G401 (cell line): Measurements from ENCODE around the gene APCDD1L. TPM values are rescaled to one million over a fixed set of nuclear protein-coding genes. Genes with fewer than 3 reads are reported as not detected.

Experiments used
- DNase-seq: peaks from one replicate; pipeline ENCODE4 v3.0.0-alpha.2; 2015; ENCODE audit warnings: low spot score
- in situ Hi-C: cut with HindIII; loops from 2 replicates; pipeline ENCODE4 v1.10.0; 2016; ENCODE audit warnings: low sequenced_read_pairs, mixed read lengths
- total RNA-seq: library from RNA; depleted of rRNA; stranded (reverse); fragments of >200 nt; shearing (Covaris generic); gene quantifications from 2 replicates; pipeline ENCODE4 v1.2.3, GENCODE V29; 2014

APCDD1L gene
- total RNA-seq, 1 experiment from 2014 or later: not detected

DNA sequence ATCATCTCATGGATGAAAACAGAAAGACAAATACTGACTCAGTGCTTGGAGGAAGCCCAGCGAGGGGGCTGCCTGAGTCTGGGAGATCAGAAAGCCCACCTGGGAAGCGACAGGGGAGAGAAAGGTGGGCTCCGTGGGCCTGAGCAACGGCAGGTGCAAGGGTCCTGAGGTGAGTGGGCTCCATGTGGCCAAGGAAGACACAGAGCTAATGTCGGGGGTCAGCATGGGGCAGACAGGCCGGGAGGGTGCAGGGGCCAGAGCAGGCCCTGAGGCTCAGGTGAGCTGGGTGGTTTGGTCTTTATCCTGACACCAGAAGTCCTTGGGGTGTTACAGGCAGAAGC, 18.8 kb downstream of the APCDD1L start:
- in situ Hi-C loops: no loop called here
- no peak for DNase-seq

DNA sequence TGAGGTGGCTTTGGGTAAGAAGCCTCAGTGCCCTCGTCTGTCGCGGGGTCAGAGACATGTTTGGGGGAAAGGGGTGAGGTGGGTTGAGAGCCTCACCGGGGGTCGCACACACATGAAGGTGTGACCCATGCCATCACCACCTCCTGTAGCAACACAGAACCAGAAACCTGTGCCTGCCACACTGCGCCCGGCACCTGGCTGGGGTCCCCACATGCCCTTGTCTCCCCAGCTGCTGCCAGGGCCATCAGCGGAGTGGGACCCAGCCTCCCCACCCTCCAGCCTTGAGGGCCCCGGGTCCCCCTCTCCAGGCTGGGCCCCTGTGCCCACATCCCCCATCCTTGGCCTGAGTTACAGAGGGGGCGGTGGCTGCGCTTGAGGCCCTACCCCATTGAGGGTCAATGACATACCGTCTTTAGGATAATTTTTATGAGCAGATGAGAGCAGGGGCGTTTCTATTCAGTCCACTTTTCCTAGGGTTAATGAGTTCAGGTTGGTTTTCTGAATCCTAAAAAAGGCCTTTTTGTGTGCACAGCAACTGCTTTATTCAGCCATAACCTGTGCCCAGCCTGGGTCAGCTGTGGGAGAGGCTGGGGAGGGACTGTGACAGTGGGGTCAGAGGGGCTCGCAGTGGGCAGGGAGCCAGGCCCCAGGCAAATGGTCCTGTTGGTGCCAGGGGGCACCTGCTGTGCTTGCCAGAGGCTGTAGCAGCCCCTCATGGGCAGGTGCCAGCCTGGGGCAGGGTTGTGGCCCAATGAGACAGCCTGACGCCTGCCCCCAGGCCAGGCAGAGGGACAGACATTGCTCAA, 19.4 kb downstream of the APCDD1L start:
- in situ Hi-C loops: no loop called here
- no peak for DNase-seq

- in situ Hi-C loops: no loop called here
- no peak for DNase-seq
These were observed 20.1 kb downstream of the APCDD1L start for GRCh38 chr20:58494923-58495622.

DNA sequence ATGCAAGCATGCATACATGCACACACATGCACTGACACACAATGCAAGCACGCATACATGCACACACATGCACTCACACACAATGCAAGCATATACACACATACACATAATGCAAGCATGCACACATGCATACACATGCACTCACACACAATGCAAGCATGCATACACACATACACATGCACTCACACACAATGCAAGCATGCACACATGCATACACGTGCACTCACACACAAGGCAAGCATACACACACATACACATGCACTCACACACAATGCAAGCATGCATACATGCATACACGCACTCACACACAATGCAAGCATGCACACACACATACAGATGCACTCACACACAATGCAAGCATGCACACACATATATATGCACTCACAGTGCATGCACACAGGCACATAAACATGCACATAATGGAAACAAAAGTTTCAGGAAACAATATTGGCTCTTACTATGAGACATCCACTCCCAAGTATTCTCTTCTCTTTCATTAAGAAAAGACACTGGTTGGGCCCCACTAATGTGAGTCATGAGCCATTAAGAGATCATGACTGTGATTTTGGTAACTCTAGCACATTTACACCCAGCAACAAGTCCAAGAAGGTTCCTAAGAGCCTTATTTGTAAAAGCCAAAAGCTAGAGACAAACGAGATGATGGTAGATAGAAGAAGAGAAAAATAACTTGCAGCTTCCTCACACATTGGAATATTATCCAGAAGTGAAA, 22.2 kb downstream of the APCDD1L start:
- in situ Hi-C loops: no loop called here
- no peak for DNase-seq

DNA sequence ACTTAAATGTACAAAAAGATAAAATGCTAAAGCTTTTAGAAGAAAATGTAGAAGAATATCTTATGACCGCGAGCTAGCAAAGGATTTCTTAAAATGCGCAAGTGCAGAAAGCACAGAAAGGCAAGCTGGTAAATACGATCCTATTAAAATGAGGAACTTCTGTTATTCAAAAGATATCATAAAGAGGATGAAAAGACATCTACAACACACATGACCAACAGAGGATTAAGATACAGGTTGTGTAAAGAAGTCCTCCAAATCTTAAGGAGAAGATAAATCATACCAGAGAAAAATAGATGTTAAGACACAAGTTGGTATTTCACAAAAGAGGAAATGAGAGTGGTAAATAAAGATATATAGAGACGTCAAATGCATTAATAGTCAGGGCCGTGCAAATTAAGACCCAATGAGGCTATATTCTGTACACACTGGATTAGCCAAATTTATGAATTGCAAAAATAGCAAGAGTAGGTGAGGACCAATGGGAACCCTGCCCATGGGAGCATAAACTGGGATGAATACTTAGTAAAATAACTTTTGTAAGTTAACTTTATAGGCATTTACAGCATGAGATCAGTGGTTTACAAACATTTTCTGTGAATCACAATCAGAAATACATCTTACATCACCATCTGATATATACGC, 23.0 kb downstream of the APCDD1L start:
- in situ Hi-C loops: no loop called here
- DNase-seq: no peak

- no peak for DNase-seq
- in situ Hi-C loops: no loop called here
These were observed 29.0 kb downstream of the APCDD1L start for GRCh38 chr20:58486207-58486606.

DNA sequence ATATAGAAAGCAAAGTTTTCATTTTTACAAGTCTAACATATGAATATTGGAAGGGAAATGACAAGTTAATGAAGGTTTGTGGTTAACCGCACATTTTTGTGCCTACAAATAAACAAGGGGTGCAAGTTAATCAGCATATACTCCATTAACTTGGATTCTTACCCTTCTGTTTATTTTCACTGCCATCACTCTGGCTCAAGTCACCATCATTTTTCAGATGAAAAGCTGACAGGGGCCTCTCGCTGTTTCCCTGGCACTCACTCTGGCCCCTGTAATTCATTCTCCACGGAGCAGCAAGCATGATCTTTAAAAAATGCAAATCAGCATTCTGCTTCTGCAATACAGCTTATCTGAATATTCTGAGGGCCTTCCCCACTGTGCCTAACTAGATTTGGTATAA, 29.8 kb downstream of the APCDD1L start:
- DNase-seq: no peak
- in situ Hi-C loops: no loop called here

GRCh38 chr20:58483470-58483869, 31.7 kb downstream of the APCDD1L start:
- DNase-seq: no peak
- in situ Hi-C loops: no loop called here

GRCh38 chr20:58483051-58483450, 32.1 kb downstream of the APCDD1L start:
- no peak for DNase-seq
- in situ Hi-C loops: no loop called here

DNA sequence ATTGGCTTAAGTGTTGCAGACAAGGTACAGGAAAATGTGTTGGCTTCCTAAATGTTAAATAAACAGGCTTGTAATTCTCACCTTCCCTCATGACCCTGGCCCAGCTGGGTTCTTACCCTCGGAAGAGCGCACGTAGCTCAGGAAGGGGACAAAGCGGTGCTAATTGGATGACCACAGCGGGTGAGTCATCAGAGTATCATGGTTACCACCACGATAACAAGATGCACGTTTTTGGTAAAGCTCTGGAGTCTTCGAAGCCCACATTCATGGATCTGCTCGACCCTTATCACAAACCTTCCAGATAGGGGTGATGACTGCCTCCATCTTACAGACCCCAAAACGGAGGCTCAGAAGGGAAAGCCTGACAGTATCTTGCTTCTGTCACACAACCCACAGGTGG, 32.8 kb downstream of the APCDD1L start:
- in situ Hi-C loops: no loop called here
- DNase-seq: no peak

DNA sequence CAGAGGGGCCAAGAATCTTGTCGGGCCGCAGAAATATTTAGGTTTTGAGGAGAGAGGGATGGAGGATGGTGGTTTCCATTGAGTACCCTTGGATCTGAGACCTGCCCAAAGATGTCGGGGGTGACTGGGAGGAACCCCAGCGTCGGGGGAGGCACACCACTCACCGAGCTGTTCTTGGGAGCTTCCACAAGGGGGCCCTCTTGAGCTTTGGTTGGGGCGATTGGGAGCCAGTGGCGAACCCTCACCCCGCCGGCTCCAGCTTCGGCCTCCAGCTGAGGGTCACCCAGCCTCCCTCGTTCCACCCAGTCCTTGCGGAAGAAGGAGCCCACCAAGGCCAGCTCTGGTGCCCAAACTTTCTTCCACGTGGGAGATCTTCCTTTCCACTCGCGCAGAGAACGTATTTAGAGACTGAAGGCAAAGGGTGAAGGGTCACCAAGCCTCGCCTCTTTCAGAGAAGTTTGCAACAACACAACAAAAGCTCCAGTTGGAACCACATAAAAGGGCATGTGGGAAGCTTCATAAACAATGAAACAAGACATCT, 33.6 kb downstream of the APCDD1L start:
- in situ Hi-C loops: no loop called here

GRCh38 chr20:58480551-58481336, 34.5 kb downstream of the APCDD1L start:
- in situ Hi-C loops: no loop called here
- DNase-seq: no peak

More for the DNA sequence above, 33.6 kb downstream of the APCDD1L start:
- no peak for DNase-seq

DNA sequence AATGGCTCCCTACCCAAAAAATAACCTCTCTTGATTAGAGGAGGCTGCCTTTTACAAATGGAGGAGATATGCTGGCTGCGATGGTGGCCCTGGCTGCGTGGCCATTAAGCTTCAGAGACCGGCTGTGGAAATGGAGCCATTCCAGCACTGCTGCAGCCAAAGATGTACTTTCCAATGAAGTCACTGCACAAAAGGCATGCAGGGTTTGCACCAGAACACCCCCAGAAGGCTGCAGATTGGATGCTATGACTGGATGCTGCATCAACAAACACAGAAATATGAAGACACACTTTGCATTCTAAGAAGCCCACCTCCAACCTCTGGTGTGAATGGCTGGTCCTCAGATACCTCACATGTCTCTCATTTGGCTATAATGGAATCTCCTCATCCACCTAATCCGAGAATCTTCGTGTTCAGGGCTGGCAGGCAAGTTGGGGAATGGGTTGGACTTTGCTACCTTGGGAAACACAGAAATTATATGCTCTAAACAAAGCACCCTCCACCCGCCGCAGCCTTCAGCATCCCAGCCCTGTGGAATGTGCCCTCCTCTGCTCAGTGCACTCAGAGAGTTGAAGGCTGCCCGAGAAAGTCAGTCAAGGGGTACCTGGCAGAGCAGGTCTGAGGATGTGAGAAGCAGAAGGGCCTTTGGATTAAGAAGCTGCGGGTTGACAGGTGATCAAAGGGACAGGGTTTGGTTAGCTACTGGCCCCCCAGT, 35.3 kb downstream of the APCDD1L start:
- DNase-seq: no peak
- in situ Hi-C loops: no loop called here

DNA sequence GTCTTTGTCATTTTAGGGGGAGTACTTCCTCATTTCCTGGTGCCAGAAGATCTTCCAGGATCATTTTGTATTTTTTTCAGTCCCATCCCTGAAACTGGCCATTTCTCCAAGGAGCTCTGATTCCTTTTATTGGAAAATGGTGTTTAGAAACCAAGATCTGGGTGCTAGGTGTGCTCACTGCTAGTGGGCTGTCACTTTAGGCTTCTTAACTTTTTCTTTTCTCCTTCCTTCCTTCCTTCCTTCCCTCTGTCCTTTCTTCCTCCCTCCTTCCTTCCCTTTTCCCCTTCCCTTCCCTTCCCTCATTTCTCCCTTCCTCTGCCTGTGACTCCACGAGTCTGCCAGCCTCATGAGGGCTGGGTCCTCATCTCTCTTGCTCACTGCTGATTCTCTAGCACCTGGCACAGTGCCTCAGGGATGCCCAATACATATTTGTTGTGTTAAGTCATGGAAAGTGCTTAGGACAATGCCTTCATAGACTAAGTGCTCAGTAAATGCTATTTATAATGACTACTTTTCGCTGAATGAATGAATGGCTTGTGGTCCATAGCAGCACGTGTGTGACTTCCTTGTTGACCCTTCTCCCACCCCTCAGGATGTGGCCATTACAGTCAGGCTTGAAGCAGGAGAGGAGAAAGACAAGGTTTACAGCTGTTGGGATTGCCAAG, 36.9 kb downstream of the APCDD1L start:
- in situ Hi-C loops: no loop called here

DNA sequence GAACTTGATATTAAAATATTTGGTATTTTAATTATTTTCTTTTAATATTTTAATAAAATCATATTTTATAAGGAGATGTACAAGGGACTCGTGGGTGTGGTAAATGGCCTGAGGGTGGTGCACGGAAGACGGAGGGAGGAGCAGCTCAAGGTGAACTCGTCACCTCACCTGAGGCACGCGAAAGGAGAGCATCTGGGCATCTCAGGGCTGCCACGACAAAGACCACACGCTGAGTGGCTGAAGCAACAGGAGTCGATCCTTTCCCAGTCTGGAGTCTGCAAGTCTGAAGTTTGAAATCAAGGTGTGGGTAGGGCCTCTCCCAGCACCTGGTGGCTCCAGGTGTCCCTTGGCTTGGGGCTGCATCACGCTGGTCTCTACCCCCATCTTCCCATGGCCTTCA, 39.7 kb downstream of the APCDD1L start:
- no peak for DNase-seq
- in situ Hi-C loops: no loop called here

More for the DNA sequence above, 36.9 kb downstream of the APCDD1L start:
- DNase-seq: no peak

DNA sequence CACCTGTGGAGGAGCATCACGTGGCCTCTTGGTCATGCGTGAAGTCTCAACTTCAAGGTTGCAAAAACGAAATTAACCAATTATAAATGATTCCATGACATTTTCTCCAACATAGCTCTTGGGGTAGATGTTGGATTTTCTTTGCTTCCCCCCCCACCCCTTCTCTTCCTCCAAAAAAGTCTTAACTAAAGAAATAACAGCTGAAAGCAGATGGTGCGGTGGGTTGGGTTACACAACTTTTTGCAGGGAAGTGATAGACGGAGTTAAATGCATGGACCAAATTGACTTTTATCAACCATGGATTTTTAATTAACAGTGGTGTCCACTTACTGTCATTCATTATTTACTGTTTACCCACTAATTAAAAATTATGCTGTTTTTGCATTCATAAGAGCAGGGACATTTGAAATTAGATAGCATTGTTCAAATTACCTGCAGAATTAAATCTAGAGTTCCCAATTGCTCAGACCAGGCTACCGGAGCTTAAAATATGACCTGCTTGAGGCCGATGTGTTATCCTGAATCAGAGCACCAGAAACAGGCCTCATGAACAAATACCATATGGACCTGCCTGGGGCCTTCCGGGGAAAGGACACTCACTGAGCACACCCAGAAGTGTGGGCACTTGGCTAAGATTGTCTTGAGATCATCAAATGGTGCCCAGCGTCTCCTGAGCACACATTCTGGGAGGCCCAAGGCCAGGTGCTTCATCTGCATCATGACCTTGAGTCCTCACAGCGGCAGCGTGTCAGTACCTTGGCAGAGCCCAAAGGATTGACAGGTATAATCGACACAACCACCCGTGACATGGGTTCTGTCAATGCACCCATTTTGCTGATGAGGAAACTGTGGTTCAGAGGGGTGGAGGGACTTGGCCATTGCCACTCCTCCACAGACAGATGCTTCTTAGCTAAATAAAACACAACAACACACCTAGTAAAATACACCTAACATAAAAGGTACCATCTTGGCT, 41.5 kb downstream of the APCDD1L start:
- no peak for DNase-seq
- in situ Hi-C loops: no loop called here
